GM19463 (cell line): ENCODE data around the gene FBXO44.

Experiments
- ATAC-seq: cut with Tn5 transposase; IDR thresholded peaks from one replicate; pipeline ENCODE4 v1.9.1; 2021; ENCODE audit warnings: mild to moderate bottlenecking, moderate library complexity; ENCODE audit not compliant: unreplicated experiment

Gene FBXO44

DNA sequence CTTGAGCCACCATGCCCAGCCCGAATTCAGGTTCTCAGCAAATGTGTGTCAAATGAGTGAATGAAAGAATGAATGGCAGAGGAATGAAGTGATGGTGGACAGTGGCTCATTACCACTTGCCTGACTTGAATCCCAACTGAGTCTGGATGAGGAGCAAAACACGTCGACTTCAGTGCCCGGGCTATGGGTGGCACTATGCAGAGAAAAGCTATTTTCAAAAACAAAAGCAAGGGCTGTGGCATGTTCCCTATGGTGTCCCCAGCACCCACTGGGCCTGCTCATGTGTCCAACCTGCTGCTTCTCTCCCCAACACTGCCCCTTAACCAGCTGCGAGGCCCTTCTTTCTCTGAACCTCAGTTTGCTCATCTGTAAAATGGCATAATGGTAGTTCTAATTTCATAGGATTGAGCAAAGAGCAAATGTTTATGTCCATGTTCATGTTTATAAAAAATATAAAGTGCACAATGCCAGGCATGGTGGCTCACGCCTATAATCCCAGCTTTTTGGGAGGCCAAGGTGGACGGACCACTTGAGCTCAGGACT is 30.6 kb downstream of the FBXO44 start:
- ATAC-seq: no peak

DNA sequence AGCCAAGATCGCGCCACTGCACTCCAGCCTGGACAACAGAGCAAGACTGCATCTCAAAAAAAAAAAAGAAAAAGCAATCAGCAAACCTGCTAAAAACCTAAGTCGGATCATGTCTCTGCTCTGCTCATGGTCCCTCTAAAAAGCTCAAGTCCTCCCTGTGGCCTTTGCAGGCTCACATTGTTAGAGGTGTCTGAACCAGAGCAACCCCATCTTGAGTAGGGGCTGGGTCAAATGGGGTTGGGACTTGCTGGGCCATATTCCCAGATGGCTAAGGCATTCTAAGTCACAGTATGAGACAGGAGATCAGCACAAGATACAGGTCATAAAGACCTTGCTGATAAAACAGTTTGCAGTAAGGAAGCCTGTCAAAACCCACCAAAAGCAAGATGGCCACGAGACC is 33.8 kb downstream of the FBXO44 start:
- ATAC-seq: no peak

DNA sequence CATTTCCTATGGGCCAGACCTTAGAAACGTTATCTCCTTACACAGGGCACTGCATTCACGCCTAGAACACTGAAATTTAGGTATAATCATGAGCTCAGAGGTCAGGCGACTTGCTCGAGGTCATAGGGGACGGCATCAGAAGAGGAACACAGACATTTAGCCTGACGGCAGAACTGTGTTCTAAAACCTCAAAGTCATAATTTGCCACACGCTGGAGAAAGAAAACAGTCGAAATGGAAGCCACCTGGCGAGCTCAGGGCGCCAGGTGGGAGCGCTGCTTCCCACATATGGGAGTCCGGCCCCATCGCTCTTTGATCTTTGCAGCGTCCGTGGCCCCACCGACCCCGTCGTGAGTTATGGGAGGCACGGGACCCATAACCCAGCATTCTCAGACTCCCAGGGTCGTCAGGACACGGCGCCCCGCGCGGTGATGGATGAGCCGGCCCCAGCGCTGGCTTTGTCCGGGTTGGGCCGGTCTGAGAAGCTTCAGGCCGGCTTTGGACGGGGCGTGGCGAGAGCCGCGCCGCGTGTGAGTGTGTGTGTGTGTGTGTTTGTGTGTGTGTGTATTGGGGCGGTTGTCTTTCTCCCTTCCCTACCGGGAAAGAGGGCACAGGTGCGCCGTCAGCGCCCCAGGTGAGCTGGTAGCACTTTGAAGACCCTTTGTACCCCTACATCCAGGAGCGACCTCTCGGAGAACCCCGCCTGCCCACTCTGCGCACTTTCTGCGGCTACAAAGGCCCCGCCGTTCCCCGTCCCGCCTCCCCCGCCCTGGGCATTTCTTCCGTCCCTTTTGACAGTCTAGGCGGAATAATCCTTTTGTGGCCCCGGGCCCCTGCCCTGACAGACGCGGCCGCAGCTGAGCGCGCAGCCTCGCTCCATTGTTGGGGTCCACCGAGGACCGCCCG is 36.0 kb downstream of the FBXO44 start:
- ATAC-seq: no peak

DNA sequence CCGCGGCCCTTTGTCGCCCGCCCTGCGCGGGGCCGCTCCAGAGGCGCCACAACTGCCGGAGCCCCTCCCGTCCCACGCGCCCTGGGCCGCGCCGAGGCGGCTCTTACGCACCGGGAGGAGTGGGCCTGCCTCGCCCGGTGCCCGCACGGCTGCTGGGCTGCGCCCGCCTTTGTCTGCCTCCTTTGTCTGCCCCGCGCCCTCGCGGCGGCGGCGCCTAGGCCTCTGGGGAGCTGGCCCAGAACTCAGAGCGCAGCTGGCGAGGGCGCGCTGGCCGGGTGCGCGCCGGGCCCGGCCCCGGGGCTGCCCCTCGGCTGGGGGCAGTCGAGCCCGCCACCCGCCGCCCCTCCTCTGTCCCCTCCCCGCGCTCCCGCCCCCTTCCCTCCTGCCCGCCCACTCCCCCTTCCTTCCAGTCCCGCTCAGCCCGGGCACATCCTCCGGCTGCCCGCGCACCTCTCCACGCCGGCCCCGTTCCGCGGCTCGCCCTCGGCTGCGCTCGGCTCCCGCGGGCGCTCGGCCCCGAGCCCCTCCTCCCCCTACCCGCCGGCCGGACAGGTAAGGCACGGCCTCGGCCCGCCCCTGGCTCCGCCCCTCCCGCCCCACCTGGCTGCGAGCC is 36.7 kb downstream of the FBXO44 start, which contains the start of gene DRAXIN:
Gene DRAXIN, plus strand, starts transcription at position 409 of the 613 bp plus-strand sequence. CDS start 14,549 bp downstream, outside the sequence.
- ATAC-seq: no peak

DNA sequence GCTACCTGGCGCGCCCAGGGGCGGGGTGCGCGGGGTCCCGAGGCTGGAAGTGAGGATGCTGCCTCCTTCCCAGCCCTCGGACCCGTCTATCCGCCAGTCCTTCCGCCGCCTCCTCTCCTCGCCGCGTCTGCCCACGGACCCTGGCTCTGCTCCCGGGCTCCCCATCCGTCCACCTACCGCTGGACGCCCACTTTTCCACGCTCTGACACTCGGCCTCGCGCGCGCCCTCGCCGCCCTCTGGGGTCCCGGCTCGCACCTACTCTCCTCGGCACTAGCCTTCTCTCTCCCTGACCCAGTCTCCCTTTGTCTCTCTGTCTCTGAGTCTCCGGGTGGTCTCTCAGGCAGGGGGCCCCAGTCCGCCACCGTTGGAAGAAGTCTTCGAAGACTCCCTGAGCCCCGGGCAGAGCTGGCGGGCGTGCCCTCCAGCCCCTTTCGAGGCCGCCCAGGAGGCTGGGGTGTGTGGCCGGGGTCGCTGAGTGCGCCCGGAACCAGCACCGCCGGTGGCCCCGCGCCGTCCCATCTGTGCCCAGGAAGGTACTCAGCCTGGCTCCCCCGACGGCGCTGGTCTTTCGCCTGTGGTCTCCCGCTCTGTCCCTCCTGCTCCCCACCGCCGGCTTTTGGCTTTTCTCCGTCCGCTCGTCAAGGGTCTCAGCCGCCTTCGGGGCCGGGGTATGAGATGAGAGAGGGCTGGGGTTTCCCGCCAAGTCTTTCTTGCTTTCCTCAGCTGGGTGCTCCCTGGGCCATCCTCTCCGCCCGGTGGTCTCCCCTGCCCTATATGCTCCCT is 37.4 kb downstream of the FBXO44 start:
- ATAC-seq: no peak

DNA sequence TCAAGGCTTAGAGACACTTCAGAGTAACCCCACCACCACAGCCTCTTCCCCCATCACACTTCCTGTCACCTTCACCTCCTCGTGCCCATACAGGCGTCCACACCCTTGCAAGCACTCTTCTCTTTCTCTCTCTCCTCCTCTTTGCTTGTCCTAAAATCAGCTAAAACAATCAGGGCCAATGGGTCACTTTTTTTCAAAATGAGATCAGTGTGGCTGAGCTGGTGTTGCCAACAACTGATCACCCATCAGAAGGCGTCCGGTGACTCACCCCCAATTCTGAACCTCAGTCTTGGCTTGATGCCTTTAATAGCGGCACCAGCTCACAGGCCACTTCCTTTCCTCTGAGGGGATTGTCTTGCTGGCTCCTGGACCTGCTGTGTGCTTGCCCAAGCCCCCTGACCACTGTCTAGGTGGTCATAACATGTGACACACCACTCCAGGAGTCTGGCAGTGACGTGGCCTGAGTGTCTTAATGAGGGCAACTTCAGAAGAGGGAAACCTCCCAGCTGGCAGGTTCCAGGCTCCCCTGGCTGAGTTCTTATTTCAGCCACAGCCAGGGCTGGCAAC is 38.4 kb downstream of the FBXO44 start:
- no peak for ATAC-seq

DNA sequence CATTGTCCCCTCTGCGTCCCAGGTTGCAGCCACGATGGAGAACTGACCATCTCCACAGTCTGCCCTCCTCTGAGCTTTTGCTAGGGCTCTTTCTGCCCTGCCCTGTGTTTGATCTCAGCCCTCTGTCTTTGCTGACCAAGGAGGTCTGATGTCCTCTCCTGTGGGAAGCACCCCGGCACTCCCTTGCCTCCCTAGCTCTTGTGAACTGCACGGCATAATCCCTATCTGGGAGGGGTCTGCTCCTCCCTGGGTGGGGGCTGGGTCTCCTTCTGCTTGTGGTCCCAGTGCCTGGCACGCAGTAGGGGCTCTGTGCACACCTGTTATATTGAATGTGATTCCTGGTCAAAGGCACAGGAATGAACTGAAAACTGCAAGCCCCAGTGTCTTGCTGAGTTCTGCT is 39.2 kb downstream of the FBXO44 start:
- no peak for ATAC-seq

DNA sequence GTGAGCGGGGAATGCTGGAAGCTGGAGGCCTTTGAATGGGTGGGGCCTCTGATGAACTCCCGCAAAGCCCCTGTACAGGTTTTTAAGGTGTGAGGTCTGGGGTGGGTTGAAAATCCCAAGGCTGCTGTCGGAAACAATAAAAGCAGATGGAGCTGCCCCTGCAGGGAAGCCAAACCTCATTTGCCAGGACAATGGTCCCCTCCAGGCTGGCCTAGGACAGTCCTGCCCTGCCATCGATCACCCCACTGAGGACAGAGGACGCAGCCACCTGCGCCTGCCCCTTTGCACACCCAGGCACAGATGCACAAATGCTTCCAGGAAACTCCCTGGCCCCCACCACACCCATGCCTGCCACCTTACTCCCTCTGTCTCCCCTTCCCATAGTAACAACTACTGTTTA is 41.2 kb downstream of the FBXO44 start:
- ATAC-seq: no peak

DNA sequence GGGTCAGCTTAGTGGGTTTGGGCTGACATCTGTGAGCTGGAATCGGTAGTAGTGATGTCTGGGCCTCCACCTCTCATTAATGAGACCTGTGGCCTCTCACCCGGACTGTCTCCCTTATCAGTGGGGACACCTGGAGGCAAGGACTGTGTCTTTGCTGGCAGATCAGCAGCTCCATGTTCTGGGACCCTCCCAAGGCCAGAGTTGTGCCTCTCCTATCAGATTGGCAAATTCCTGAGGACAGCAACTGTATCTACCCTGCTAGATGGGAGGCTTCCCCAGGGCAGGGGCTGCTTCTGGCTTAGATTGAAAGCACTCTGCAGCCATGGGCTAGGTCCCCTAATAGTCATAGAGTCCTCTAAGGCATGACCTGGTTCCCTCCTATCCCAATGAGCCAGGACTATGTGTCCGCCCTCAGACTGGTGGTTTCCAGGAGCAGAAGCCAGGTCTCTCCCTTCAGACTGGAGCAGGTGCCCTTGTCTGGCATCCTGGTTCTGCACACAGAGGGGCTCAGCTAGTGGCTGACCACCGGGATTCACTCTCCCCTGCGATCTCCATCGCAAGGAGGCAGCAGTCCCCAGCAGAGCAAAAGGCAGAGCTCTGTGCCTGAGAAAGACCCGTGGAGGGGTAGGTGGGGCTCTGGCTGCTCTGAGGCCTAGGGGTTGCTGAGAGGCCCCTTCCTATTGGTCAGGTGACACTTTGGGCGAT is 42.7 kb downstream of the FBXO44 start:
- ATAC-seq: no peak

DNA sequence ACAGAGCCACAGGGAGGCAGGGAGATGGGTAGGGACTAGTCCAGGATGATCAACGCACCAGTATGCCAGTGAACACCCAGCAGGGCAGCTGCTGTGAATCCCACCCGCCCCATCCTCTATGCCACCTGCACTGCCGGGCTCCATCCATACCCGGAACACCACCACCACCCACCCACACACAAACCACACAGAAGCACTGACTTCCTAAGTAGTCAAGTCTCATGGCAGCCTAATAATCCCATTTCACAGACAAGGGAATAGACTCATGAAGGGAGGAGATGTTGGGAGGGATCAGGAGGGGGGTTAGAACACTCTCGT is 43.2 kb downstream of the FBXO44 start:
- no peak for ATAC-seq

DNA sequence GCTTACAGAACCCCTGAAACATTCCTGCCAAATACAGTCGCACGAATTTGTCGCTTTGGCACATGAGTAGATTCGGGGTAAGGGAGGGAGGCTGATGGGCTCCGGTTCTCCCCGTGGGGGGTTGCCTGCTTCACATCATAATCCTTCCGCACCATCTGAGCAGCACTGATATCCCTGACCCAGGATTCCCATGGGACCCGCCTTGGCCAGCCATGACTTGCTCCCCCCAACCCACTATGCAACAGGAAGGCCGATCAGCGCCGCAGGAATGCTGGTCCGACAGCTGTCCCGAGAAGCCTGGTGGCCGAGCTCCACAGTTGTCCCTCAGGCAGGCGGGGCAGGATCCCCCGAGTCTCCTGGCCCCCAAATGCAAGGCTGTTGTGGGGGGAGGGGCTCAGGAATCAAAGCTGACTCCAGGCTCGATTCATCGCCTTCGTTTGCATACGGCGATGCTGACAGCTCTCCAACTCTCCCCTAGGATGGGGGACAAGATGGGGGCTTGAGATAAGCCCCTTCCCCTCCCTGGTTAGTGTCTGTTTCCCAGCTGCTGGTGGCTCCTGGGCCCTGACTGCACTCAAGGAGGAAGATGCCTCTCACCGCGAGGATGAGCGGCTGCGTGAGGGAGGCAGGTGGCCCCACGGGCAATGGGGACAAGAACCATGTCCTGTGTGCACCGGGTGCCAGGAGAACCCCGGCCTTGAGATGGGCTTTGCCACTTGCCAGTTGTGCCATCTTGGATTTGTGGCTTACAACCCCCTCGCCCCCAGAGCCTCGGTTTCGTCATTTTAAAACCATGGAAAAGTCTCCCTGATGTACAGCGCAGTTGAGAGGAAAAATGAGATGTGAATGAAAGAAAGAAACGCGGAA is 46.2 kb downstream of the FBXO44 start:
- no peak for ATAC-seq

DNA sequence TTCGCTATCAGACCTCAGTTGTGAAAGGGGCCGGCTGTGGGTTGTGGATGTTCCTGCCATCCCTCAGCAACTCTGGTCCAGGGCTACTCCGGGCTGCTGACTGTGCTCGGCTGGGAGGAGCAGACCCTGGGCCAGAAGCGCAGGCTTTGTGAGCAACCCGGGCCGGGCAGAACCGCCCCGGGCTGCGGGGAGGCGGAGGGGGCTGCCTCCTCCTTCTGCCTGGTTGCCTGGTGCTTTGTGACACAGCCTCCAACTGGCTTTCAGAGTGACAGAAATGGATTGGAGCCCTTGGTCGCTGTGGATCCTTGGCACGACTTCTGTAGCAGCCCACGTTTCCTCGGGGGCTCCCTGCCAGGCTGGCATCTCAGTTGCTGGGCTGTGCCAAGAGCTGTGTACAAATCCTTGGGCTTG is 46.9 kb downstream of the FBXO44 start:
- no peak for ATAC-seq

DNA sequence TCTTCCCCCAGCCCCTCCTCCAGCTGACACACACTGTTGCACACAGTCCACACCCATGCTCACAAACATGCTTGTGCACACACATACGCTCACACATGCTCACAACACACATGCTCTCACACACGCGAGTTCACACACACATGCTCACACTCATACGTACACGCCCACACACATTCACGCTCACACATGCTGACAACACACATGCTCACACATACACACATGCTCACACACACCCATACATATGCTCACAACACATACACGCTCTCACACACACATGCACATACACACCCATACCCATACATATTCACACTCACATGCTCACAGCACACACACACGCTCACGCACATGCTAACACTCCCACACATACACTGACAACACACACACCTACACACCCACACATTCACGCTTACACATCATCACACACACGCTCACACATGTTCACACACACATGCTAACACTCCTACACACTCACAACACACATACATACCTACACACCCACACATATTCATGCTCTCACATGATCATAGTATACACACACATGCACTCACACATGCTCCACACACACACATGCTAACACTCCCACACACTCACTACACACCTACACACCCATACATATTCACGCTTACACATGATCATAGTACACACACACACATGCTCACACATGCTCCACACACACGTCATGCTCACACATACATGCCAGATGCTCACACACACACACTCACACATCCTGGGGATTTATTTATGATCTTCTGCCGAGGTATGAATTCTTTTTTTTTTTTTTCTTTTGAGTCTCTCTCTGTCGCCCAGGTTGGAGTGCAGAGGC is 47.5 kb downstream of the FBXO44 start:
- no peak for ATAC-seq

DNA sequence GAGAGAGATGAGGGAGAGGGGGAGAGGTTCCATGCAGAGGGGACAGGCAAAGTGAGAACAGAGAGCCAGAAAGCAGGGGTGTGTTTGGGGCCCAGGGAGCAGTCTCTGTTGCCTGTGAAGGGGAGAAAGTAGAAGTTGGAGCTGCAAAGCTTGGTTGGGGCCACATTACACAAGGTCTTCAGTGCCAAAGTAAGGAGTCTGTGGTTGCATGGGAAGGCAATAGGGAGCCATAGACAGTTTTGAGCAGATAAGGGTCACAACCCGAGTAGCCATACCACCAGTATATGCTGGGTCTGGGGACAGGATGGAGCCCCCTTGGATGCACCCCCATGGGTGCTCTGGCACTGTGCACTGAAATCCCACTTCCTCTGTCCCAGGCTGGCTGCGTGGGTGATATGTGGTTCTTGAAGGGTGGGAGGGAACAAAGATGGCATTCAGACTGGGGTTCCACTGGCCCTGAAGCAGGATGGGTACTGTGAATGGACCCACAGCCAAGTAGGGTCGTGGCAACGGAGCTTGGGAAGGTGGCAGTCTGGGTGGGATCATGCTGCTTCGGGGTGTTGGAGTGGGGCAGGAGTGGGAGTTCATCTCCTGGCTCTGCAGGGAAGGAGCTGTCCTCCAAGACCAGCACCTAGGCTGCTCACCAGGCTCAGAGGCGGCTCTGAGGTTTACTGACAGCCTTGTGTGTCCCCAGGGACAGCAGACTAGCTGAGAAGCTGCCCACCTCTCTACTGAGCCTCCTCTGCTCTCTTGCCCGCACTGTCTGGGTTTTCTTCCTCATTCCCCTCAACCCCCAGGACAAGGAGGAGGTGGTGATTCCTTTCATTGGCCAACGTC is 48.9 kb downstream of the FBXO44 start:
- ATAC-seq: no peak

DNA sequence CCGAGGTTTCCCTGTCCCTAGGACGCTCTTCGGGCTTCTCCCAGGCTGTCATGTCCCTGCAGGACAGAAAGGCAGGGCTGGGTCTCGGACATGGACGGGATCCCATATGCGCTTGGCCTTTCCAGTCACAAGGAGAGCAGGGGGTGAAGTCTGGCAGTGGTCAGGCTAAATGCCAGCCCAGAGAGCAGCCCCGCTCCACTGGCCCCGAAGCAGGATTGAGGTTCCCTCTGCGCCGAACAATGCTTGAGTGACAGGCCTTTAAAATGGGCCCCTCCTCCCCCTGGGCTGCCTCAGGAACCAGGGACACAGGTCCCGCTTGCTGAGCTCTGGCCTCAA is 49.5 kb downstream of the FBXO44 start:
- no peak for ATAC-seq

DNA sequence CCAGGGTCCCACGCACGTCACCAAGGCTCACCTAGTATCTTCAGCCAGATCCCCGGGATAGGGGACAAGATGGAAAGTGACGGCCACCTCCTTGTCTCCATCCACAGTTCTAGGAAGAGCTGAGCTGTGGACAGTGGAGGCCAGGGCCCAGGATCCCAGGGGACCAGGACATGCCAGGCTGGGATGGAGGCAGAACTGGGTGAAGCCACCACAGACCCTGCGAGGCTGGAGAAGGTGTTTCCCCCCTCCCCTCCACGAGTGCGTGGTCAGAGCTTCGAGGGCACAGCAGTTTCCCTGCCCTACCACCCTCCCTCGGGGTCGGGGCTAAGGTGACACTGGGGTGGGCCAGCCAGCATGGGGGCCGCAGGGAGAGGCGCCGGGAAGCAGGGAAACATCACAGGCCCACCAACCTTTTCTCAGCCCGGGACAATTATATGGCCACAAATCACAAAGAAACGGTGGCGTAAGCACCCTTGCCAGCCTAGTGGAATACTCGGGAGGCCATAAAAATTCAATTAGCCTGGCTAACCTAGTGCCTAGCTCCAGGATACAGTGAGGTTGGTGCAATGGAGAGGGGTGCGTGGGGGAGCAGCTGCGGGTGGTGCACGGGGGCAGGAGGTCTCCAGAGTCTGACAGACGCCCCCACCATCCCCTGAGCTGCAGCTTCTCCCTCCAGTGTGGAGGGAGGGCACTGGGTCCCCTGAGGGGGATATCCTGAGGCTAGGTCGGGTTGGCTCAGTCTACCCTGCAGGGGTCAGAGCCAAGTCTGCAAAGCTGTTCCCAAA is 50.2 kb downstream of the FBXO44 start:
- no peak for ATAC-seq

DNA sequence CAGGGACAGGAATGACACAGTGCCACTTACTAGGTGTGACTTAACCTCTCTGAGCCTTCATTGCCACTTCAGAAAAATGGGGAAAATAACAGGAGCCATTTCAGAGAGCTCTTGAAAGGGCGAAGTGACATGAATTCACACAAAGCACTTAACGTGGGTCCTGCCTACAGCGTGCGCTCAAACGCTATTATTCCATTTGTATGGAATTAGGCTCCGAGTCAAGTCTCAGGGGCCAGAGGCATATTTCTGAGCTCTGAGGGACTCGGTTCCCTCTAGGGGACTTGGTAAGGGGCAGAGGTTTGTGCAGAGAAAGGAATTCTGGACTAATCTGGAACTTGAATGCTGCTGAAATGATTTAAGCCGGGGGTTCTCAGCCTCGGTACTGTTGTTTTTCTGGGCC is 50.9 kb downstream of the FBXO44 start:
- no peak for ATAC-seq
